Skeletal muscle tissue (tissue), 4 donors: ENCODE measurements around the gene CALCOCO1. TPM values are rescaled to one million over a fixed set of nuclear protein-coding genes. Genes with fewer than 3 reads are reported as not detected.

Experiments
- H3K27ac ChIP-seq: one replicate; pipeline ENCODE4 v1.7.0; 2013; ENCODE audit warnings: mild to moderate bottlenecking, low read depth, low read length, inconsistent platforms
- H3K27me3 ChIP-seq, 3 donors: one replicate each; pipeline ENCODE4 v1.7.0; 2013; ENCODE audit warnings: low read length in 3 of 3; ENCODE audit not compliant: control insufficient read depth in 3 of 3, insufficient read depth in 3 of 3
- H3K36me3 ChIP-seq, 3 donors: one replicate each; pipeline ENCODE4 v1.7.0; 2013; ENCODE audit warnings: low read length in 3 of 3; ENCODE audit not compliant: control insufficient read depth in 3 of 3, insufficient read depth in 3 of 3
- H3K4me1 ChIP-seq, 3 donors: one replicate each; pipeline ENCODE4 v1.7.0; 2013; ENCODE audit warnings: low read length in 3 of 3, mild to moderate bottlenecking in 3 of 3; ENCODE audit not compliant: control insufficient read depth in 3 of 3, insufficient read depth in 3 of 3
- H3K4me3 ChIP-seq, 3 donors: one replicate each; pipeline ENCODE4 v1.7.0; 2013; ENCODE audit warnings: low read length in 3 of 3
- H3K9ac ChIP-seq, 3 donors: one replicate each; pipeline ENCODE4 v1.7.0; 2013; ENCODE audit warnings: low read length in 3 of 3, mild to moderate bottlenecking in 3 of 3, moderate library complexity in 2 of 3, low read depth in 1 of 3
- H3K9me3 ChIP-seq, 3 donors: one replicate each; pipeline ENCODE4 v1.7.0; 2013; ENCODE audit warnings: low read length in 3 of 3; ENCODE audit not compliant: control insufficient read depth in 3 of 3
- total RNA-seq: library from RNA; depleted of rRNA; stranded (reverse); fragments of >200 nt; gene quantifications from one replicate; pipeline ENCODE4 v1.2.3, GENCODE V29; 2014
- donor health status: Osteomylitis.

Gene CALCOCO1
- total RNA-seq, 1 donor from 2014 or later = 49.1 TPM

DNA sequence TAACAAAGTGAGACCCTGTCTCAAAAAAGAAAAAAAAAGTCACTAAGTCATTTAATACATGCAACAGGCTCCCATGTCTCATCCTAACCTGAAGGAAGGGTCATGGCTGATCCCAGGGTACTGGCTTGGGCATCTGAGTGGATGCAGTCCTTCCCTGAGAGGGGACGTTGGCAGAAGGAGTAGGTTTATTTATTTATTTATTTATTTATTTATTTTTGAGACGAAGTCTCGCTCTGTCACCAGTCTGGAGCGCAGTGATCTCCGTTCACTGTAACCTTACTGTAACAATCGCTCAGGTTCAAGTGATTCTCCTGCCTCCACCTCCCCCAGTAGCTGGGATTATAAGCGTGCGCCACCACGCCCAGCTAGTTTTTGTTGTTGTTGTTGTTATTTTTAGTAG, 7.2 kb upstream of the CALCOCO1 start:
- Histone ChIP-seq H3K9ac (no peak overlapping the region), H3K4me1 (peaks cover 13 to 21% (median 17%) of the 10 kb centered on the region in 3 donors), H3K4me3 (no peak overlapping the region), H3K27me3 (peaks cover 18 to 27% (median 25%) of the 10 kb centered on the region in 3 donors), H3K36me3 (no peaks in the 10 kb centered on the region), H3K27ac (no peak overlapping the region), H3K9me3 (no peaks in the 10 kb centered on the region)

DNA sequence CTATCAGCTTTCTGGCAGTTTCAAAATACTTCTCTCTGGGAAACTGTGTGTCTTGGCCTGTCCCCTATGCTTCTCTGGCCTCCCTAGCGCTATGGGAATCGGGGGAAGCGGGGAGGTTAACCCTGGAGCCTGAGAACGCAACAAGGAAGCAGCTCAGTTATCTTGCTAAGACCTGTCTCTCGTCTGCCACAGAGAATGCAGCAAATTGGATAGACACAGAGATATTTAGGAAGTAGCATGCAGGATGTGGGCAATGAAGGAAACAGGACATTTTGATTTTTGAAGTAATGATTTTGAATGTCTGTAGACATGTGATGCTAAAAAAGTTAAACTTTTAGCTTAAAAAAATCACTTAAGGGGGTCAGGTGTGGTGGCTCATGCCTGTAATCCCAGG, 6.6 kb upstream of the CALCOCO1 start:
- H3K4me3 ChIP-seq = no peak overlapping the region
- no peaks in the 10 kb centered on the region for H3K9me3 ChIP-seq

DNA sequence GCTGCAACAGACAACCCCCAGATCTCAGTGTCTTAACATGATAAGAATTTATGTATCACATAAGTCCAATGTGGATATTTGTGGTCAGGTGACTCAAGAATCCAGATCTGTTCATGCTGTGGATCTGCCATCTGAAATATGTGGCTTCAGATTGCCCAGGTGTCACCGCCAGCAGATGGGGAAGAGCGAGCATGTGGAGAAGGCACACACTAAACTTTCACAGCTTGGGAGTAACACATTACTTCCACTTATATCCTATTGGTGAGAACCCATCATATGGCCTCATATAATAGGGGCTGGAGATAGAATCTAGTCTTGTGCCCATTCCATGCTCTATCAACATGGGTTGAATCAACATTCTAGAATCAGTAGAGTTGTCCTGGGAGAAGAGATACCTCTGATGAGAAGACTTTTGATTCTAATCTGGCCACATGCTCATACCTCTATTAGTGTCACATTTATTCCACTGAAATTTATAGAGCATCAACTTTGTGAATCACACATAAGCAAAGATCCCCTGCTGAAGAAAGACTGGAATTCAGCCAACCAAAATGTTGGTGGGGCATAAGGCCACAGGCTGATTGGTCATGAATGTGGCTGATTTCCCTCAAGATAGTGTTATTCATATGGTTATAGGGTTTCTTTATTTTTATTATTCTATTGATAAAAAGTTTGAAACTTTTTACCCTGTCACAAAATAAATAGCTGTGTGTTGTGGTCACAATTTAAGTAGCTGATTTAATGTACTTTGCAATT, 6.0 kb upstream of the CALCOCO1 start:
- Histone ChIP-seq H3K36me3 (no peaks in the 10 kb centered on the region), H3K9me3 (no peaks in the 10 kb centered on the region), H3K9ac (no peak overlapping the region), H3K27me3 (peaks cover 8 to 15% (median 13%) of the 10 kb centered on the region in 3 donors), H3K4me1 (peaks cover 11 to 18% (median 14%) of the 10 kb centered on the region in 3 donors), H3K4me3 (no peak overlapping the region), H3K27ac (no peak overlapping the region)

More for the DNA sequence above, 6.6 kb upstream of the CALCOCO1 start:
- Histone ChIP-seq H3K4me1 (peaks cover 11 to 18% (median 14%) of the 10 kb centered on the region in 3 donors), H3K9ac (no peak overlapping the region), H3K27me3 (peaks cover 12 to 20% (median 19%) of the 10 kb centered on the region in 3 donors), H3K36me3 (no peaks in the 10 kb centered on the region), H3K27ac (no peak overlapping the region)

- no peak overlapping the region for H3K4me3 ChIP-seq
- H3K9me3 ChIP-seq = no peaks in the 10 kb centered on the region
- peaks cover 19 to 26% (median 23%) of the 10 kb centered on the region in 3 donors for H3K4me1 ChIP-seq
- no peak overlapping the region for H3K27ac ChIP-seq
- H3K9ac ChIP-seq = no peak overlapping the region
- no peaks in the 10 kb centered on the region for H3K27me3 ChIP-seq
- peaks cover 6 to 10% (median 8%) of the 10 kb centered on the region in 3 donors for H3K36me3 ChIP-seq
Observed at GRCh38 chr12:53729644-53730043, 2.4 kb upstream of the CALCOCO1 start.

GRCh38 chr12:53728206-53728605, 954 bp upstream of the CALCOCO1 start:
- Histone ChIP-seq H3K36me3 (peaks cover 20 to 24% (median 22%) of the 10 kb centered on the region in 3 donors), H3K4me1 (peaks cover 19 to 26% (median 24%) of the 10 kb centered on the region in 3 donors), H3K27me3 (no peaks in the 10 kb centered on the region), H3K9me3 (no peaks in the 10 kb centered on the region), H3K9ac (peak overlapping the region; percentile 52 to 91 (median 89)), H3K4me3 (peak overlapping the region; percentile 76 to 96 (median 93)), H3K27ac (peak overlapping the region; percentile 96)

GRCh38 chr12:53726946-53727309, 324 bp downstream of the CALCOCO1 start:
- H3K27ac ChIP-seq = peak overlapping the region; percentile 96

DNA sequence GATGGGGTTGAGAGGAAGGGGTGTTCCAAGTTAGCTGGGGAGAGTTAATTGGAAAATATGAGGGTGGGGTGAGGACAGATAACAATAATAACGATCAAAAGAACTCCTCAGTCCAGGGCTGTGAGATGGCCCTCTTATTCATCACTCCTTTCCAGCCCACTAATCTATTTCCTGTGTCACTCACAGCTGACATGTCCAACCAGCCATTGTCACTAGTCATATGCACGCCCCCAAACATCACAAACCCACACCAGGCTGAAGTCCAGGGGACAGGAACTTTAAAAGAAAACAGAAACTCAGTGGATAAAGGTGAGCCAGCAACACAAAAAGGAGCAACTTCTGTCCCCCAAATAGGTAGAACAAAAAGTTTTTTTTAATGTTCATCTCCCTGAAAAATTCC, 911 bp downstream of the CALCOCO1 start:
- H3K9me3 ChIP-seq = no peaks in the 10 kb centered on the region
- peak overlapping the region; percentile 84 to 96 (median 87) for H3K4me3 ChIP-seq
- H3K4me1 ChIP-seq = peaks cover 19 to 26% (median 23%) of the 10 kb centered on the region in 3 donors
- H3K36me3 ChIP-seq = peaks cover 36 to 43% (median 40%) of the 10 kb centered on the region in 3 donors
- no peaks in the 10 kb centered on the region for H3K27me3 ChIP-seq
- peak overlapping the region; percentile 89 to 97 (median 95) for H3K9ac ChIP-seq
- peak overlapping the region; percentile 96 for H3K27ac ChIP-seq

More at GRCh38 chr12:53726946-53727309, 324 bp downstream of the CALCOCO1 start:
- Histone ChIP-seq H3K27me3 (no peaks in the 10 kb centered on the region), H3K9ac (peak overlapping the region; percentile 89 to 97 (median 95)), H3K4me3 (peak overlapping the region; percentile 84 to 96 (median 87)), H3K9me3 (no peaks in the 10 kb centered on the region), H3K4me1 (peaks cover 19 to 26% (median 23%) of the 10 kb centered on the region in 3 donors), H3K36me3 (peaks cover 30 to 37% (median 34%) of the 10 kb centered on the region in 3 donors)

DNA sequence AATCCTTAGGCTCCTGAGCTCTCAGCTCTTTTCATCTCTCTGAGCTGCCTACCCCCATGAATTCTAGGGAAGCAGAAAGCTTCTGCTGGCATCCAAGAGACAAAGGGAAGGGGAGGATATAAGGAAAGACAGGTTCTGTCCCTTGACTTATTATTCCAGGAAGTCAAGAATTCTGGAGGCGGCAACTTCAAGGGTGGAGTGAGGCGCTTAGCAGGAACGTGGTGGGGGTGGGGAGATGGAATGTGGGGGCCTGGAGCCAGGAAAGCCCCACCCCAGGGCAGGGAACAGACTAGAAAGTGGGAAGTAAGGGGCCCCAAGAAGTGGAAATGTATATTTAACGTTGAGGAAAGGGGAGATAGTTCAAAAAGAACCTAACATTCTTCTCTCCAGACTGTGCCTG, 1.4 kb downstream of the CALCOCO1 start:
- H3K9ac ChIP-seq = peak overlapping the region in 2 of 3 donors; percentile 89 to 97
- no peaks in the 10 kb centered on the region for H3K27me3 ChIP-seq
- H3K9me3 ChIP-seq = no peaks in the 10 kb centered on the region
- peaks cover 40 to 48% (median 45%) of the 10 kb centered on the region in 3 donors for H3K36me3 ChIP-seq
- peaks cover 19 to 26% (median 23%) of the 10 kb centered on the region in 3 donors for H3K4me1 ChIP-seq
- H3K4me3 ChIP-seq = peak overlapping the region in 2 of 3 donors; percentile 84 to 96
- H3K27ac ChIP-seq = peak overlapping the region; percentile 96

DNA sequence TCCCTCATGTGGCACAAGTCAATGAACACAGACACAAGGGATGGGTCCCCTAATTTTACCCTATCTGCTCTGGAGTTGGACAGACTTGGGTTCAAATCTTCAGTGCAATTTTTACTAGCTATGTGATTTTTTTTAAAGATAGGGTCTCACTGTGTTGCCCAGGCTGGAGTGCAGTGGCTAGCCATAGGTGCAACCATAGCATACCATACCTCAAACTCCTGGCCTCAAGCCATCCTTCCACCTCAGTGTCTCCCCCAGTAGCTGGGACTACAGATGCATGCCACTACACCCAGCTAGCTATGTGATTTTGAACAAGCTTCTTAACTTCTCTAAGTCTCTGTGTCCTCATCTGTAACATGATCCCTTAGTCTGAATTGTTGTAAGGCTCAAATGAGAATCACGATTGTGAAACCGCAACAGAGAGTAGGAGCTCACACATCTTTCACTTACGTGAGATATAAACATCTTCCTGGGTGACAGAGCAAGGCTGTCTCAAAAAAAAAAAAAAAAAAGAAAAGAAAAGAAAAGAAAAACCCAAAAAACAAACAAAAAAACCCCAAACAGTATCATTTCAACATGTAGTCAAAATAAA, 4.7 kb downstream of the CALCOCO1 start:
- Histone ChIP-seq H3K27ac (no peak overlapping the region), H3K36me3 (peaks cover 54 to 67% (median 63%) of the 10 kb centered on the region in 3 donors), H3K4me1 (peaks cover 18 to 20% (median 19%) of the 10 kb centered on the region in 3 donors), H3K9me3 (no peaks in the 10 kb centered on the region), H3K9ac (no peak overlapping the region), H3K4me3 (no peak overlapping the region), H3K27me3 (no peaks in the 10 kb centered on the region)

DNA sequence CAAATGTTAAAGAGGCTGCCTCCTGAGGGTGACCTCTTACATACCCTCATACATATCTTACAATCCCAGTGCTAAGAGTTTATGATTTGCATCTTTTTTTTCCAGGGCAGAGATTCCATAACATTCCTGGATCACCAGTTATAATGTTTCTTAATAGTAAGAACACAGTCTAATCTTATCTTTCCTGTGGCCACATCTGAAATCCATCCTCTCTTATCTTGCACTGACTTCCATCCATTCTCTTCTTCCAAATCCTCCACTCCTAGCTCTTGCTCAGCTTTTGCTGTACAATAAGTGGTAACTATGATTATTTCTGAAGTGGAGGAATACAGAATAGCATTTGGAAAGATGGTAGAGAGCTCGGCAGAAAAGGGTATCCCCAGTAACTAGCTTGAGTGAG, 6.3 kb downstream of the CALCOCO1 start:
- Histone ChIP-seq H3K4me1 (peaks cover 8 to 11% (median 10%) of the 10 kb centered on the region in 3 donors), H3K4me3 (no peak overlapping the region), H3K9ac (no peak overlapping the region), H3K27ac (no peak overlapping the region), H3K9me3 (no peaks in the 10 kb centered on the region), H3K36me3 (peaks cover 60 to 82% (median 79%) of the 10 kb centered on the region in 3 donors), H3K27me3 (no peaks in the 10 kb centered on the region)
